ENCODE results near the gene HHIPL1.

Gene HHIPL1

GRCh38 chr14:99673305-99674063 lies 28.6 kb downstream of the HHIPL1 start:
- Mint-ChIP-seq H3K9me3 (peaks cover 0 to under 1% of the 10 kb centered on the region in 2 donors), H3K36me3 (ENCODE audit: insufficient read depth) (peaks cover 4% of the 10 kb centered on the region), H3K27ac (peak overlapping the region; percentile 85 to 89), H3K4me1 (ENCODE audit: low read depth in 2 of 2) (peaks cover 23% of the 10 kb centered on the region in 2 donors), H3K4me3 (peak overlapping the region; percentile 61), H3K27me3 (peaks cover 0 to 27% of the 10 kb centered on the region in 2 donors)
- ATAC-seq (replicated peaks) (no peak), DNase-seq (no peak)

GRCh38 chr14:99674064-99674650 lies 29.2 kb downstream of the HHIPL1 start:
- Mint-ChIP-seq H3K27ac (no peak overlapping the region), H3K4me3 (no peak overlapping the region), H3K9me3 (peaks cover 0 to 3% of the 10 kb centered on the region in 2 donors), H3K27me3 (peaks cover 0 to 20% of the 10 kb centered on the region in 2 donors), H3K4me1 (ENCODE audit: low read depth in 2 of 2) (peaks cover 23% of the 10 kb centered on the region in 2 donors), H3K36me3 (ENCODE audit: insufficient read depth) (peaks cover 4% of the 10 kb centered on the region)
- DNase-seq (no peak), ATAC-seq (replicated peaks) (no peak)

GRCh38 chr14:99674776-99675381 lies 29.9 kb downstream of the HHIPL1 start:
- no peak overlapping the region for H3K27ac Mint-ChIP-seq
- DNase-seq (no peak), ATAC-seq (replicated peaks) (no peak)
- H3K27me3 Mint-ChIP-seq = peaks cover 0 to 18% of the 10 kb centered on the region in 2 donors
- H3K4me1 Mint-ChIP-seq (ENCODE audit: low read depth in 2 of 2) = peaks cover 23% of the 10 kb centered on the region in 2 donors
- H3K4me3 Mint-ChIP-seq = no peak overlapping the region
- peaks cover 0 to 3% of the 10 kb centered on the region in 2 donors for H3K9me3 Mint-ChIP-seq
- peaks cover 4% of the 10 kb centered on the region for H3K36me3 Mint-ChIP-seq (ENCODE audit: insufficient read depth)

GRCh38 chr14:99675382-99675835 lies 30.5 kb downstream of the HHIPL1 start:
- DNase-seq = no peak
- no peak for ATAC-seq (replicated peaks)
- Mint-ChIP-seq H3K27me3 (peaks cover 0 to 13% of the 10 kb centered on the region in 2 donors), H3K27ac (no peak overlapping the region), H3K4me3 (peak overlapping the region; percentile 22 to 25), H3K4me1 (ENCODE audit: low read depth in 2 of 2) (peaks cover 23% of the 10 kb centered on the region in 2 donors), H3K36me3 (ENCODE audit: insufficient read depth) (peaks cover 4% of the 10 kb centered on the region), H3K9me3 (peaks cover 0 to 3% of the 10 kb centered on the region in 2 donors)

- DNase-seq = no peak
- H3K27me3 Mint-ChIP-seq = peaks cover 0 to 9% of the 10 kb centered on the region in 2 donors
- H3K36me3 Mint-ChIP-seq (ENCODE audit: insufficient read depth) = peaks cover 4% of the 10 kb centered on the region
- H3K9me3 Mint-ChIP-seq = peaks cover 0 to 3% of the 10 kb centered on the region in 2 donors
- no peak for ATAC-seq (replicated peaks)
- peak overlapping the region; percentile 22 to 25 for H3K4me3 Mint-ChIP-seq
- peaks cover 23% of the 10 kb centered on the region in 2 donors for H3K4me1 Mint-ChIP-seq (ENCODE audit: low read depth in 2 of 2)
- peak overlapping the region in 1 of 2 donors; percentile 56 for H3K27ac Mint-ChIP-seq
These were observed 31.0 kb downstream of the HHIPL1 start for GRCh38 chr14:99675951-99676350.

- Mint-ChIP-seq H3K27ac (peak overlapping the region; percentile 56 to 72), H3K4me3 (peak overlapping the region; percentile 56 to 63), H3K9me3 (peaks cover 0 to 3% of the 10 kb centered on the region in 2 donors), H3K27me3 (peaks cover 0 to 4% of the 10 kb centered on the region in 2 donors), H3K4me1 (ENCODE audit: low read depth in 2 of 2) (peaks cover 23% of the 10 kb centered on the region in 2 donors), H3K36me3 (ENCODE audit: insufficient read depth) (peaks cover 4% of the 10 kb centered on the region)
- ATAC-seq (replicated peaks) (peak; percentile 58), DNase-seq (no peak)
These were observed 31.7 kb downstream of the HHIPL1 start for GRCh38 chr14:99676657-99677056.

- Mint-ChIP-seq H3K27me3 (no peaks in the 10 kb centered on the region), H3K4me3 (peak overlapping the region in 1 of 2 donors; percentile 56), H3K9me3 (peaks cover 0 to 3% of the 10 kb centered on the region in 2 donors), H3K36me3 (ENCODE audit: insufficient read depth) (peaks cover 4% of the 10 kb centered on the region), H3K27ac (peak overlapping the region in 1 of 2 donors; percentile 56), H3K4me1 (ENCODE audit: low read depth in 2 of 2) (peaks cover 21 to 22% of the 10 kb centered on the region in 2 donors)
- ATAC-seq (replicated peaks) = no peak
- no peak for DNase-seq
These were observed 32.6 kb downstream of the HHIPL1 start for GRCh38 chr14:99677231-99678140.

- ATAC-seq (replicated peaks) = no peak
- no peak overlapping the region for H3K27ac Mint-ChIP-seq
These were observed 33.3 kb downstream of the HHIPL1 start for GRCh38 chr14:99678198-99678597.

GRCh38 chr14:99679111-99679510 lies 34.2 kb downstream of the HHIPL1 start:
- peaks cover 0 to 3% of the 10 kb centered on the region in 2 donors for H3K9me3 Mint-ChIP-seq
- DNase-seq (no peak), ATAC-seq (replicated peaks) (no peak)
- no peak overlapping the region for H3K4me3 Mint-ChIP-seq
- peaks cover 5% of the 10 kb centered on the region for H3K36me3 Mint-ChIP-seq (ENCODE audit: insufficient read depth)
- H3K4me1 Mint-ChIP-seq (ENCODE audit: low read depth in 2 of 2) = peaks cover 20 to 22% of the 10 kb centered on the region in 2 donors
- no peaks in the 10 kb centered on the region for H3K27me3 Mint-ChIP-seq
- H3K27ac Mint-ChIP-seq = peak overlapping the region in 1 of 2 donors; percentile 25

More at GRCh38 chr14:99678198-99678597, 33.3 kb downstream of the HHIPL1 start:
- Mint-ChIP-seq H3K4me1 (ENCODE audit: low read depth in 2 of 2) (peaks cover 21% of the 10 kb centered on the region in 2 donors), H3K27me3 (no peaks in the 10 kb centered on the region), H3K36me3 (ENCODE audit: insufficient read depth) (peaks cover 2% of the 10 kb centered on the region), H3K9me3 (peaks cover 0 to 3% of the 10 kb centered on the region in 2 donors), H3K4me3 (no peak overlapping the region)
- no peak for DNase-seq

- H3K27me3 Mint-ChIP-seq = no peaks in the 10 kb centered on the region
- H3K4me3 Mint-ChIP-seq = no peak overlapping the region
- peaks cover 20 to 22% of the 10 kb centered on the region in 2 donors for H3K4me1 Mint-ChIP-seq (ENCODE audit: low read depth in 2 of 2)
- peak overlapping the region in 1 of 2 donors; percentile 25 for H3K27ac Mint-ChIP-seq
- no peak for ATAC-seq (replicated peaks)
- H3K36me3 Mint-ChIP-seq (ENCODE audit: insufficient read depth) = peaks cover 5% of the 10 kb centered on the region
- H3K9me3 Mint-ChIP-seq = peaks cover 0 to 3% of the 10 kb centered on the region in 2 donors
- no peak for DNase-seq
These were observed 34.6 kb downstream of the HHIPL1 start for GRCh38 chr14:99679543-99679942.

- H3K36me3 Mint-ChIP-seq (ENCODE audit: insufficient read depth) = peaks cover 5% of the 10 kb centered on the region
- no peak for ATAC-seq (replicated peaks)
- no peak overlapping the region for H3K4me3 Mint-ChIP-seq
- peaks cover 20 to 22% of the 10 kb centered on the region in 2 donors for H3K4me1 Mint-ChIP-seq (ENCODE audit: low read depth in 2 of 2)
- H3K27me3 Mint-ChIP-seq = no peaks in the 10 kb centered on the region
- no peak overlapping the region for H3K27ac Mint-ChIP-seq
- peaks cover 0 to 3% of the 10 kb centered on the region in 2 donors for H3K9me3 Mint-ChIP-seq
- DNase-seq = no peak
These were observed 35.1 kb downstream of the HHIPL1 start for GRCh38 chr14:99679996-99680395.

- DNase-seq = no peak
These were observed 36.3 kb downstream of the HHIPL1 start for GRCh38 chr14:99681101-99681831.

More at GRCh38 chr14:99681101-99681831, 36.3 kb downstream of the HHIPL1 start:
- H3K9me3 Mint-ChIP-seq = peaks cover 0 to 3% of the 10 kb centered on the region in 2 donors
- H3K36me3 Mint-ChIP-seq (ENCODE audit: insufficient read depth) = peaks cover 5% of the 10 kb centered on the region
- no peak for ATAC-seq (replicated peaks)
- H3K27me3 Mint-ChIP-seq = no peaks in the 10 kb centered on the region
- H3K4me3 Mint-ChIP-seq = no peak overlapping the region
- no peak overlapping the region for H3K27ac Mint-ChIP-seq
- H3K4me1 Mint-ChIP-seq (ENCODE audit: low read depth in 2 of 2) = peaks cover 15 to 19% of the 10 kb centered on the region in 2 donors
